Astrocyte of the cerebellum (primary cell): Measurements from ENCODE around the gene FAM83B.
A peak's percentile ranks its signal among the peaks of the same experiment; 100 is the strongest.

Experiments used
- DNase-seq: peaks from one replicate; pipeline ENCODE4 v3.0.0-alpha.2; 2011; ENCODE audit warnings: low read depth
- H3K4me3 ChIP-seq: 2 replicates; pipeline ENCODE4 v1.5.1; 2011; ENCODE audit warnings: mild to moderate bottlenecking, low read depth, low read length, moderate library complexity
- CTCF ChIP-seq: IDR thresholded peaks from 2 replicates; pipeline ENCODE4 v1.5.1; 2012; ENCODE audit warnings: low read length, low read depth, moderate library complexity, mild to moderate bottlenecking; ENCODE audit errors: missing control alignments
- in situ Hi-C: cut with HindIII; loops from 2 replicates; pipeline ENCODE4 v1.10.0; 2017; ENCODE audit warnings: low sequenced_read_pairs

FAM83B gene

GRCh38 chr6:54860132-54860531 lies 13.6 kb downstream of the FAM83B start:
- no peak overlapping the region for H3K4me3 ChIP-seq
- no peak for DNase-seq
- in situ Hi-C loops = no loop called here
- no peak for TF ChIP-seq CTCF

GRCh38 chr6:54860739-54861138 lies 14.2 kb downstream of the FAM83B start:
- in situ Hi-C loops = no loop called here
- no peak for TF ChIP-seq CTCF
- H3K4me3 ChIP-seq = no peak overlapping the region
- peak; percentile 67 for DNase-seq

GRCh38 chr6:54861905-54862616 lies 15.5 kb downstream of the FAM83B start:
- in situ Hi-C loops = no loop called here

GRCh38 chr6:54864272-54864671 lies 17.7 kb downstream of the FAM83B start:
- in situ Hi-C loops = no loop called here
- TF ChIP-seq CTCF = no peak
- no peak for DNase-seq
- H3K4me3 ChIP-seq = no peak overlapping the region

More at GRCh38 chr6:54861905-54862616, 15.5 kb downstream of the FAM83B start:
- no peak overlapping the region for H3K4me3 ChIP-seq
- no peak for DNase-seq
- TF ChIP-seq CTCF = no peak

- no peak overlapping the region for H3K4me3 ChIP-seq
- no peak for TF ChIP-seq CTCF
- no peak for DNase-seq
- in situ Hi-C loops = no loop called here
Observed at GRCh38 chr6:54865091-54865631, 18.6 kb downstream of the FAM83B start.

- no peak overlapping the region for H3K4me3 ChIP-seq
- no peak for DNase-seq
- in situ Hi-C loops = no loop called here
- no peak for TF ChIP-seq CTCF
Observed at GRCh38 chr6:54868556-54868955, 22.0 kb downstream of the FAM83B start.
